ENCODE measurements around the gene PRAMEF4.
"Not testable (repeated sequence)": the region's sequence is repeated elsewhere in the genome, so short reads cannot be mapped to it uniquely, and the experiment has no call there.

PRAMEF4 gene

GRCh38 chr1:12886101-12886500 is at the start of gene PRAMEF4:
Gene PRAMEF4 (minus strand): TSS chr1:12886201. CDS start chr1:12883394, 2,807 bp downstream.
- not testable (repeated sequence) for H3K4me3 Mint-ChIP-seq; H3K4me1 Mint-ChIP-seq (ENCODE audit: low read depth); H3K27me3 Mint-ChIP-seq; H3K9me3 Mint-ChIP-seq; H3K27ac Mint-ChIP-seq; DNase-seq; H3K36me3 Mint-ChIP-seq (ENCODE audit: low read depth)

GRCh38 chr1:12924368-12924767 is 38.4 kb upstream of the PRAMEF4 start:
- DNase-seq; H3K27me3 Mint-ChIP-seq; H3K9me3 Mint-ChIP-seq; H3K4me1 Mint-ChIP-seq (ENCODE audit: low read depth); H3K27ac Mint-ChIP-seq; H3K4me3 Mint-ChIP-seq; H3K36me3 Mint-ChIP-seq (ENCODE audit: low read depth): not testable (repeated sequence)

- H3K4me1 Mint-ChIP-seq (ENCODE audit: low read depth); H3K27ac Mint-ChIP-seq; H3K9me3 Mint-ChIP-seq; H3K27me3 Mint-ChIP-seq; H3K36me3 Mint-ChIP-seq (ENCODE audit: low read depth); H3K4me3 Mint-ChIP-seq; DNase-seq: not testable (repeated sequence)
Observed at GRCh38 chr1:12921749-12922148, 35.7 kb upstream of the PRAMEF4 start.

- not testable (repeated sequence) for DNase-seq, H3K9me3 Mint-ChIP-seq
Observed at GRCh38 chr1:12916310-12916709, 30.3 kb upstream of the PRAMEF4 start, which contains the start of gene PRAMEF7. Gene PRAMEF7 (plus strand): TSS chr1:12916610. CDS start chr1:12917693, 1,083 bp downstream.

GRCh38 chr1:12903793-12904572 is 18.0 kb upstream of the PRAMEF4 start:
- not testable (repeated sequence) for H3K4me1 Mint-ChIP-seq (ENCODE audit: low read depth); H3K36me3 Mint-ChIP-seq (ENCODE audit: low read depth); H3K27me3 Mint-ChIP-seq; H3K9me3 Mint-ChIP-seq; DNase-seq; H3K4me3 Mint-ChIP-seq; H3K27ac Mint-ChIP-seq

More at GRCh38 chr1:12916310-12916709, 30.3 kb upstream of the PRAMEF4 start, which contains the start of gene PRAMEF7:
- H3K4me3 Mint-ChIP-seq; H3K4me1 Mint-ChIP-seq (ENCODE audit: low read depth); H3K36me3 Mint-ChIP-seq (ENCODE audit: low read depth); H3K27ac Mint-ChIP-seq; H3K27me3 Mint-ChIP-seq: not testable (repeated sequence)

GRCh38 chr1:12899186-12899585 is 13.2 kb upstream of the PRAMEF4 start:
- not testable (repeated sequence) for H3K4me3 Mint-ChIP-seq; H3K36me3 Mint-ChIP-seq (ENCODE audit: low read depth); H3K27ac Mint-ChIP-seq; H3K9me3 Mint-ChIP-seq; DNase-seq; H3K4me1 Mint-ChIP-seq (ENCODE audit: low read depth); H3K27me3 Mint-ChIP-seq

GRCh38 chr1:12898170-12898569 is 12.2 kb upstream of the PRAMEF4 start, which contains the start of gene PRAMEF10:
Gene PRAMEF10 (minus strand): TSS chr1:12898270. CDS start chr1:12895847, 2,423 bp downstream.
- not testable (repeated sequence) for H3K4me1 Mint-ChIP-seq (ENCODE audit: low read depth); H3K9me3 Mint-ChIP-seq; H3K36me3 Mint-ChIP-seq (ENCODE audit: low read depth); H3K27ac Mint-ChIP-seq; DNase-seq; H3K4me3 Mint-ChIP-seq; H3K27me3 Mint-ChIP-seq

- not testable (repeated sequence) for H3K4me1 Mint-ChIP-seq (ENCODE audit: low read depth); H3K27me3 Mint-ChIP-seq; H3K9me3 Mint-ChIP-seq; H3K27ac Mint-ChIP-seq; H3K4me3 Mint-ChIP-seq; DNase-seq; H3K36me3 Mint-ChIP-seq (ENCODE audit: low read depth)
Observed at GRCh38 chr1:12878453-12878852, 7.5 kb downstream of the PRAMEF4 start.

GRCh38 chr1:12863131-12863880 is 22.7 kb downstream of the PRAMEF4 start:
- not testable (repeated sequence) for H3K4me1 Mint-ChIP-seq (ENCODE audit: low read depth); H3K9me3 Mint-ChIP-seq; H3K36me3 Mint-ChIP-seq (ENCODE audit: low read depth); DNase-seq; H3K27me3 Mint-ChIP-seq; H3K27ac Mint-ChIP-seq; H3K4me3 Mint-ChIP-seq

- H3K9me3 Mint-ChIP-seq; H3K27ac Mint-ChIP-seq; H3K36me3 Mint-ChIP-seq (ENCODE audit: low read depth); DNase-seq; H3K27me3 Mint-ChIP-seq; H3K4me1 Mint-ChIP-seq (ENCODE audit: low read depth); H3K4me3 Mint-ChIP-seq: not testable (repeated sequence)
Observed at GRCh38 chr1:12856786-12857185, 29.2 kb downstream of the PRAMEF4 start, which contains the start of gene PRAMEF2. Gene PRAMEF2 (plus strand): TSS chr1:12857086. CDS start chr1:12859010, 1,924 bp downstream.

GRCh38 chr1:12851779-12852178 is 34.2 kb downstream of the PRAMEF4 start:
- Mint-ChIP-seq H3K27me3 (peaks cover 21% of the 10 kb centered on the region), H3K9me3 (no peaks in the 10 kb centered on the region), H3K27ac (no peak overlapping the region), H3K4me1 (ENCODE audit: low read depth) (no peaks in the 10 kb centered on the region), H3K4me3 (no peak overlapping the region), H3K36me3 (ENCODE audit: low read depth) (no peaks in the 10 kb centered on the region)
- no peak for DNase-seq

GRCh38 chr1:12848620-12849019 is 37.4 kb downstream of the PRAMEF4 start, which contains the start of gene HNRNPCL1:
Gene HNRNPCL1 (minus strand): TSS chr1:12848720. CDS start chr1:12848289, 431 bp downstream.
- not testable (repeated sequence) for DNase-seq; H3K4me3 Mint-ChIP-seq; H3K36me3 Mint-ChIP-seq (ENCODE audit: low read depth); H3K4me1 Mint-ChIP-seq (ENCODE audit: low read depth); H3K27ac Mint-ChIP-seq; H3K9me3 Mint-ChIP-seq
- peaks cover 21% of the 10 kb centered on the region for H3K27me3 Mint-ChIP-seq

GRCh38 chr1:12833251-12833650 is 52.8 kb downstream of the PRAMEF4 start:
- not testable (repeated sequence) for H3K4me3 Mint-ChIP-seq; H3K36me3 Mint-ChIP-seq (ENCODE audit: low read depth); H3K9me3 Mint-ChIP-seq; H3K27ac Mint-ChIP-seq; DNase-seq; H3K4me1 Mint-ChIP-seq (ENCODE audit: low read depth)
- peaks cover 19% of the 10 kb centered on the region for H3K27me3 Mint-ChIP-seq

- not testable (repeated sequence) for H3K4me1 Mint-ChIP-seq (ENCODE audit: low read depth); H3K4me3 Mint-ChIP-seq; DNase-seq; H3K9me3 Mint-ChIP-seq; H3K27ac Mint-ChIP-seq; H3K36me3 Mint-ChIP-seq (ENCODE audit: low read depth)
- H3K27me3 Mint-ChIP-seq = peaks cover 16% of the 10 kb centered on the region
Observed at GRCh38 chr1:12831310-12831709, 54.7 kb downstream of the PRAMEF4 start, which contains the start of gene PRAMEF11. Gene PRAMEF11 (minus strand): TSS chr1:12831410. CDS start chr1:12828789, 2,621 bp downstream.

Data from activated T-cell treated with anti-CD3 and anti-CD28 coated beads, Interleukin-2, amount 50 U/mL, for 24 hours (primary cell).